Heart right ventricle (tissue), 16 donors: ENCODE data around the gene ZCCHC2. TPM values are rescaled to one million over a fixed set of nuclear protein-coding genes. Genes with fewer than 3 reads are reported as not detected.

Experiments used
- ATAC-seq, 8 donors: fragments of 200-7000 bp; cut with Tn5 transposase; one replicate each; pipeline ENCODE4 v1.9.1; 2020; ENCODE audit warnings: mild to moderate bottlenecking in 8 of 8, moderate library complexity in 8 of 8, moderate number of reproducible peaks in 1 of 8
- DNase-seq, 2 donors: peaks; one replicate each; pipeline ENCODE4 v3.0.0-alpha.2; 2020
- H3K27ac ChIP-seq, 10 donors: fragments of 200-600 bp; sonication (generic) in 2 of 10; one replicate each; pipeline versions ENCODE4 v1.5.0 to v1.8.0; 2020 to 2022; ENCODE audit warnings: mild to moderate bottlenecking in 3 of 10
- H3K27me3 ChIP-seq, 7 donors: fragments of 200-600 bp; one replicate each; pipeline ENCODE4 v1.8.0; 2021 to 2022; ENCODE audit warnings: mild to moderate bottlenecking in 2 of 7
- H3K36me3 ChIP-seq, 9 donors: fragments of 200-600 bp; sonication (generic) in 1 of 9; one replicate each; pipeline versions ENCODE4 v1.5.0 to v1.8.0; 2020 to 2022; ENCODE audit warnings: mild to moderate bottlenecking in 2 of 9
- H3K4me1 ChIP-seq, 9 donors: fragments of 200-600 bp; sonication (generic) in 1 of 9; one replicate each; pipeline versions ENCODE4 v1.5.0 to v1.8.0; 2020 to 2022; ENCODE audit warnings: mild to moderate bottlenecking in 4 of 9
- H3K4me3 ChIP-seq, 10 donors: fragments of 200-600 bp; sonication (generic) in 2 of 10; one replicate each; pipeline versions ENCODE4 v1.5.0 to v1.8.0; 2020 to 2022; ENCODE audit warnings: mild to moderate bottlenecking in 7 of 10, moderate library complexity in 2 of 10
- H3K9me3 ChIP-seq, 11 donors: fragments of 200-600 bp in 10 of 11; sonication (generic) in 2 of 11; one replicate each; pipeline versions ENCODE4 v1.5.0 to v1.8.0; 2013 to 2022; ENCODE audit warnings: mild to moderate bottlenecking in 2 of 11, control low read depth in 1 of 11, moderate library complexity in 1 of 11
- WGBS, 2 donors: extraction: QIAGEN DNeasy Blood & Tissue Kit; methylation state at CpG; one replicate each; pipeline ENCODE4 v1.1.7; 2013; ENCODE audit warnings: inconsistent platforms in 1 of 2; 5-methylcytosine and 5-hydroxymethylcytosine counted together
- intact Hi-C, 10 donors: fragments of 100-400 bp; cut with DNase I; formaldehyde crosslinking; loops; one replicate each; pipeline versions ENCODE4 v1.11.1 to v1.14.2; 2022
- polyA plus RNA-seq, 2 donors: library from polyadenylated mRNA; stranded (reverse); fragments of 200-250 nt; gene quantifications; one replicate each; pipeline ENCODE4 v1.2.3, GENCODE V29; 2013
- total RNA-seq, 10 donors: library from RNA; stranded (reverse); fragmentation: NEBNext Ultra II Directional in 3 of 10; extraction: Animal tissue kit (Norgen Biotek cat#: 25700) in 3 of 10; gene quantifications; one replicate each; pipeline versions ENCODE4 v1.2.1 to v1.2.4, GENCODE V29; 2021 to 2023
- TF ChIP-seq, protein P1 (sequence below), 9 donors: fragments of 200-600 bp; sonication (generic) in 2 of 9; IDR thresholded peaks; one replicate each; pipeline versions ENCODE4 v1.5.0 to v1.8.0; 2021 to 2022; ENCODE audit warnings: antibody characterized with exemption in 9 of 9, mild to moderate bottlenecking in 5 of 9, moderate library complexity in 1 of 9
- donor health status: Arrhythmogenic right ventricular cardiomyopathy.
- donor health status: ischemic (EF 13 %, LVEDD 7.1; RV severe dilation, severe dysfunction).
- donor health status: healthy with polysubstance abuse.
- donor health status: DM: no; HTN: yes; CAD: no.
- donor health status: DM: no; HTN: no; CAD: no.
- donor health status: ischemic (EF 25% LVEDD 6.9; RV normal size, moderate dysfunction).
- donor health status: ischemic (EF 25% LVEDD 5.7; RV mildly dilated, moderate dysfunction).
- donor health status: healthy.
- donor health status: DM: yes; HTN: yes; CAD: no.
- donor health status: Ischemic cardiomyopathy.
- donor health status: ischemic (EF 35%, LVEDD 5.7; RV mildly dilated, moderate dysfunction).
- donor health status: nonischemic (EF 11% LVEDD 7.7; RV severe dilation, severe dysfunction).
- donor health status: DM: yes; HTN: yes; CAD: no.
- donor health status: PGD.
- donor health status: ischemic (EF 29% LVEDD 5.4; RV normal size, mild dysfunction).
- donor health status: nonischemic (EF 23%, LVEDD 6.1; RV moderate dilation, normal function).

ZCCHC2 gene
- total and polyA plus RNA-seq, 12 donors: 7.0 to 45.3 (median 19.1) TPM

DNA sequence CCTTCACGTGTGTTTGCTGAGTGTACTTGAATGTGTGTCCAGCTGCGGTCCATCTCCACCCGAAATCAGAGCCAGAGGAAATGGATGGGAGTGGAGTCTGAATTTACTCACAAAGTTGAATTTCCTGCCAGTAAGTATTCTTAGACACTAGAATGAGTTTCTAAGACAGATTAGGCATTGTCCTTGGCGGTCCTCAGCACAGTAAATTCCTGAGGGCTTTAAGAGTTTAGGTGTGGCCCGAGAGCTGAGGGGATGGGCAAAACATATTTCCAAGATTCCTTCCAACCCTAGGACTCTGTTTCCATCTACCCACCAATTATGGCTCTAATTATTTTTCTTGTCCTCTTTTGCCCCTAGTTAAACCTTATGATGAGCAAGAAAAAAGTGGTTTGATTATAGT, 102.2 kb downstream of the ZCCHC2 start:
- Histone ChIP-seq H3K27ac (peak overlapping the region in 9 of 10 donors; percentile 38 to 84 (median 72)), H3K4me1 (peaks cover 0 to 31% (median 18%) of the 10 kb centered on the region in 9 donors), H3K36me3 (no peaks in the 10 kb centered on the region), H3K4me3 (no peak overlapping the region), H3K27me3 (no peaks in the 10 kb centered on the region), H3K9me3 (peaks cover 0 to 5% (median 0%) of the 10 kb centered on the region in 11 donors)
- peak in 1 of 2 donors; percentile 51 for DNase-seq
- intact Hi-C loops: no loop called here
- 36 to 42% methylated on average over 5 of the region's 5 CpGs for WGBS, 2 donors
- TF ChIP-seq, protein P1, sequence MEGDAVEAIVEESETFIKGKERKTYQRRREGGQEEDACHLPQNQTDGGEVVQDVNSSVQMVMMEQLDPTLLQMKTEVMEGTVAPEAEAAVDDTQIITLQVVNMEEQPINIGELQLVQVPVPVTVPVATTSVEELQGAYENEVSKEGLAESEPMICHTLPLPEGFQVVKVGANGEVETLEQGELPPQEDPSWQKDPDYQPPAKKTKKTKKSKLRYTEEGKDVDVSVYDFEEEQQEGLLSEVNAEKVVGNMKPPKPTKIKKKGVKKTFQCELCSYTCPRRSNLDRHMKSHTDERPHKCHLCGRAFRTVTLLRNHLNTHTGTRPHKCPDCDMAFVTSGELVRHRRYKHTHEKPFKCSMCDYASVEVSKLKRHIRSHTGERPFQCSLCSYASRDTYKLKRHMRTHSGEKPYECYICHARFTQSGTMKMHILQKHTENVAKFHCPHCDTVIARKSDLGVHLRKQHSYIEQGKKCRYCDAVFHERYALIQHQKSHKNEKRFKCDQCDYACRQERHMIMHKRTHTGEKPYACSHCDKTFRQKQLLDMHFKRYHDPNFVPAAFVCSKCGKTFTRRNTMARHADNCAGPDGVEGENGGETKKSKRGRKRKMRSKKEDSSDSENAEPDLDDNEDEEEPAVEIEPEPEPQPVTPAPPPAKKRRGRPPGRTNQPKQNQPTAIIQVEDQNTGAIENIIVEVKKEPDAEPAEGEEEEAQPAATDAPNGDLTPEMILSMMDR (IDR thresholded peaks at IDR 0.05): no peak
- ATAC-seq: peak; percentile 76 to 88 (median 83)

Other genes with a start within 250 kb of the ZCCHC2 start
- gene TNFRSF11A, start 197.7 kb upstream of the ZCCHC2 start, total RNA-seq: 1 to 10 TPM in 5 of 10 donors, under 1 TPM in 5; 0.34 to 2.7 (median 1.1) TPM
- gene TNFRSF11A, start 197.7 kb upstream of the ZCCHC2 start, polyA plus RNA-seq: under 1 TPM; 0.29 to 0.33 TPM
- 10 to 100 TPM in 3 of 10 donors, 1 to 10 TPM in 7; 4.2 to 10.7 (median 8.4) TPM for gene PHLPP1, start 192.5 kb downstream of the ZCCHC2 start, total RNA-seq
- gene PHLPP1, start 192.5 kb downstream of the ZCCHC2 start, polyA plus RNA-seq: 1 to 10 TPM; 1.8 to 2.0 TPM